Endothelial cell (in vitro differentiated cells): ENCODE results near the gene NT5C1B. TPM values are rescaled to one million over a fixed set of nuclear protein-coding genes. Genes with fewer than 3 reads are reported as not detected.

Experiments
- DNase-seq: peaks from one replicate; pipeline ENCODE4 v3.0.0; 2021; ENCODE audit warnings: low spot score
- H3K27ac Mint-ChIP-seq: one replicate; pipeline ENCODE4 v1.8.0; 2021; ENCODE audit warnings: mixed read lengths, inconsistent platforms; ENCODE audit not compliant: unreplicated experiment
- H3K27me3 Mint-ChIP-seq: one replicate; pipeline ENCODE4 v1.8.0; 2021; ENCODE audit warnings: mild to moderate bottlenecking, moderate library complexity, mixed read lengths, inconsistent platforms; ENCODE audit not compliant: unreplicated experiment
- H3K36me3 Mint-ChIP-seq: one replicate; pipeline ENCODE4 v1.8.0; 2021; ENCODE audit warnings: mild to moderate bottlenecking, low read depth, mixed read lengths, inconsistent platforms; ENCODE audit not compliant: unreplicated experiment
- H3K4me1 Mint-ChIP-seq: one replicate; pipeline ENCODE4 v1.8.0; 2021; ENCODE audit warnings: mild to moderate bottlenecking, mixed read lengths, inconsistent platforms; ENCODE audit not compliant: unreplicated experiment
- H3K4me3 Mint-ChIP-seq: one replicate; pipeline ENCODE4 v1.8.0; 2021; ENCODE audit warnings: mild to moderate bottlenecking, mixed read lengths, inconsistent platforms; ENCODE audit not compliant: unreplicated experiment
- H3K9me3 Mint-ChIP-seq: one replicate; pipeline ENCODE4 v1.8.0; 2021; ENCODE audit warnings: mixed read lengths, inconsistent platforms; ENCODE audit not compliant: unreplicated experiment
- total RNA-seq: library from RNA; stranded (reverse); fragmentation: NEBNext Ultra II Directional; extraction: Animal tissue kit (Norgen Biotek cat#: 25700); gene quantifications from one replicate; pipeline ENCODE4 v1.2.1, GENCODE V29; 2021; ENCODE audit not compliant: unreplicated experiment
- TF ChIP-seq, protein P1 (sequence below): fragments of 200-600 bp; sonication (generic); IDR thresholded peaks from one replicate; pipeline ENCODE4 v1.5.0; 2021; ENCODE audit warnings: antibody characterized with exemption; ENCODE audit not compliant: unreplicated experiment

Gene NT5C1B
- total RNA-seq, 1 donor from 2014 or later: not detected

GRCh38 chr2:18596993-18597392 is 7.6 kb upstream of the NT5C1B start:
- DNase-seq: no peak
- TF ChIP-seq, protein P1, sequence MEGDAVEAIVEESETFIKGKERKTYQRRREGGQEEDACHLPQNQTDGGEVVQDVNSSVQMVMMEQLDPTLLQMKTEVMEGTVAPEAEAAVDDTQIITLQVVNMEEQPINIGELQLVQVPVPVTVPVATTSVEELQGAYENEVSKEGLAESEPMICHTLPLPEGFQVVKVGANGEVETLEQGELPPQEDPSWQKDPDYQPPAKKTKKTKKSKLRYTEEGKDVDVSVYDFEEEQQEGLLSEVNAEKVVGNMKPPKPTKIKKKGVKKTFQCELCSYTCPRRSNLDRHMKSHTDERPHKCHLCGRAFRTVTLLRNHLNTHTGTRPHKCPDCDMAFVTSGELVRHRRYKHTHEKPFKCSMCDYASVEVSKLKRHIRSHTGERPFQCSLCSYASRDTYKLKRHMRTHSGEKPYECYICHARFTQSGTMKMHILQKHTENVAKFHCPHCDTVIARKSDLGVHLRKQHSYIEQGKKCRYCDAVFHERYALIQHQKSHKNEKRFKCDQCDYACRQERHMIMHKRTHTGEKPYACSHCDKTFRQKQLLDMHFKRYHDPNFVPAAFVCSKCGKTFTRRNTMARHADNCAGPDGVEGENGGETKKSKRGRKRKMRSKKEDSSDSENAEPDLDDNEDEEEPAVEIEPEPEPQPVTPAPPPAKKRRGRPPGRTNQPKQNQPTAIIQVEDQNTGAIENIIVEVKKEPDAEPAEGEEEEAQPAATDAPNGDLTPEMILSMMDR: no peak
- H3K27me3 Mint-ChIP-seq: no peaks in the 10 kb centered on the region
- no peak overlapping the region for H3K27ac Mint-ChIP-seq
- H3K36me3 Mint-ChIP-seq: no peaks in the 10 kb centered on the region
- no peaks in the 10 kb centered on the region for H3K4me1 Mint-ChIP-seq
- H3K9me3 Mint-ChIP-seq: no peaks in the 10 kb centered on the region
- H3K4me3 Mint-ChIP-seq: no peak overlapping the region

GRCh38 chr2:18593496-18593895 is 4.1 kb upstream of the NT5C1B start:
- Mint-ChIP-seq H3K36me3 (no peaks in the 10 kb centered on the region), H3K4me1 (no peaks in the 10 kb centered on the region), H3K27ac (no peak overlapping the region), H3K4me3 (no peak overlapping the region), H3K9me3 (no peaks in the 10 kb centered on the region), H3K27me3 (no peaks in the 10 kb centered on the region)
- DNase-seq: no peak
- TF ChIP-seq, protein P1: no peak

GRCh38 chr2:18592372-18592771 is 3.0 kb upstream of the NT5C1B start:
- Mint-ChIP-seq H3K27ac (no peak overlapping the region), H3K9me3 (no peaks in the 10 kb centered on the region), H3K36me3 (peaks cover under 1% of the 10 kb centered on the region), H3K4me1 (no peaks in the 10 kb centered on the region), H3K27me3 (no peaks in the 10 kb centered on the region), H3K4me3 (no peak overlapping the region)
- TF ChIP-seq, protein P1: no peak
- no peak for DNase-seq

DNA sequence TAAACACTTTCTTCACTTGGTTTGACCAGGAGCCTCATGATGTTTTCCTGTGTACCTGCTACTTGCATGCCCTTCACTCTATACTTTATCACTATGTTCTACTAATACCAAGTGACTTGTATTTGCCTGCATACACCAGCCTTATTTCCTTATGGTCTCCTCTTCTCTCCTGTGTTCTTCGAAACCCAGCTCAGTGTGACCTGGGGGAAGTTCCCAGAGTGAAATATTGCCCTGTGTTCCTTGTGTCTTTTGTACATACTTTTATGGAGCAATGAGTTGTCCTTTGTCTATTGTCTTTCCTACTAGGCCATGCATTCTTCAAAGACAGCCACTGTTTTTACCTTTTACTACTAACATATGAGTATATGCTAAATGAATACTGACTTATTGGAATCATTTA is 567 bp downstream of the NT5C1B start:
- no peaks in the 10 kb centered on the region for H3K27me3 Mint-ChIP-seq
- peaks cover 8% of the 10 kb centered on the region for H3K36me3 Mint-ChIP-seq
- H3K4me3 Mint-ChIP-seq: no peak overlapping the region
- no peak overlapping the region for H3K27ac Mint-ChIP-seq
- DNase-seq: no peak
- TF ChIP-seq, protein P1: no peak
- no peaks in the 10 kb centered on the region for H3K9me3 Mint-ChIP-seq
- no peaks in the 10 kb centered on the region for H3K4me1 Mint-ChIP-seq

- Mint-ChIP-seq H3K27me3 (no peaks in the 10 kb centered on the region), H3K27ac (no peak overlapping the region), H3K9me3 (no peaks in the 10 kb centered on the region), H3K4me3 (no peak overlapping the region), H3K36me3 (peaks cover 8% of the 10 kb centered on the region), H3K4me1 (no peaks in the 10 kb centered on the region)
- TF ChIP-seq, protein P1: no peak
- DNase-seq: no peak
Measured at GRCh38 chr2:18588049-18588448, 1.3 kb downstream of the NT5C1B start.
